ENCODE data around the gene MC3R.

Gene MC3R

GRCh38 chr20:56299362-56299761, 50.8 kb downstream of the MC3R start:
- Histone ChIP-seq H3K36me3 (ENCODE audit: control insufficient read depth in 2 of 2, insufficient read depth in 2 of 2, low read length in 2 of 2) (no peaks in the 10 kb centered on the region), H3K9ac (ENCODE audit: low read length in 2 of 2) (no peak overlapping the region), H3K9me3 (ENCODE audit: control insufficient read depth in 2 of 2, low read length in 2 of 2) (no peaks in the 10 kb centered on the region), H3K27ac (ENCODE audit: low read length) (no peak overlapping the region), H3K4me1 (ENCODE audit: control insufficient read depth, insufficient read depth, low read length) (no peaks in the 10 kb centered on the region), H3K4me3 (ENCODE audit: low read length in 2 of 2) (no peak overlapping the region), H3K27me3 (ENCODE audit: control insufficient read depth in 1 of 2, insufficient read depth in 2 of 2, low read length in 2 of 2) (peaks cover 0 to 4% of the 10 kb centered on the region in 2 donors)
